HG03103 (cell line): ENCODE measurements around the gene C4B.
"Not testable (repeated sequence)": the region's sequence is repeated elsewhere in the genome, so short reads cannot be mapped to it uniquely, and the experiment has no call there.

Source experiments
- ATAC-seq: cut with Tn5 transposase; IDR thresholded peaks from one replicate; pipeline ENCODE4 v1.9.1; 2021; ENCODE audit warnings: low read depth; ENCODE audit not compliant: unreplicated experiment

The C4B gene

DNA sequence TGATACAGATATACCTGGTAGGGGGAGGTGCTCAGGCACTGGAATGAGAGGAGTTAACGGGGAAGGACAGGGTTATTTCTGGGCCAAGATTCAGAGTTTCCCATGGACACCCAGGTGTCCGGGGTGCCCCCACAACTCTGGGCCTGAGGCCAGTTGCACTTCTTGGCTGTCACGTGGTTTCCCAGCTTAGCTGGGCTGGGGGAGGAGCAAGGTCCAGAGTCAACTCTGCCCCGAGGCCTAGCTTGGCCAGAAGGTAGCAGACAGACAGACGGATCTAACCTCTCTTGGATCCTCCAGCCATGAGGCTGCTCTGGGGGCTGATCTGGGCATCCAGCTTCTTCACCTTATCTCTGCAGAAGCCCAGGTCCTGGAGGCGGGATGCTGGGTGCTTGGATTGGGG, at the start of gene C4B:
Gene C4B (plus strand): TSS at position 249 of the 400 bp plus-strand sequence. CDS start 51 bp downstream, at position 300.
- not testable (repeated sequence) for ATAC-seq

- ATAC-seq = no peak
These were observed 48.9 kb upstream of the C4B start for GRCh38 chr6:31965700-31966099.

GRCh38 chr6:31966506-31966905, 48.1 kb upstream of the C4B start:
- ATAC-seq = no peak

GRCh38 chr6:31966997-31967925, 47.3 kb upstream of the C4B start:
- no peak for ATAC-seq

- no peak for ATAC-seq
These were observed 46.7 kb upstream of the C4B start for GRCh38 chr6:31967926-31968320.

DNA sequence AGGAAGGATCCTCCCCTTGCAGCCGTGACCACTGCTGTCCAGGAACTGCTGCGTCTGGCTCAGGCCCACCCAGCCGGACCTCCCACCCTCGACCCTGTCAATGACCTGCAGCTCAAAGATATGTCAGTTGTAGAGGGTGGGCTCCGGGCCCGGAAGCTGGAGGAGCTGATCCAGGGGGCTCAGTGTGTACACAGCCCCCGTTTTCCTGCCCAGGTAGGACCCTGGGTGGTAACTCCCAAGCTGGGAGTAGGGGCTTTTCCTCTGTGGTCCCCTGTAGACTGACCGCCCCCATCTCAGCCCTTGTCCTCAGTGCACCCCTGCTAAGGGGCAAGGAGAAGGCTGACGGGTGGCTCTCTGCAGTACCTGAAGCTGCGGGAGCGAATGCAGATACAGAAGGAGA, 46.3 kb upstream of the C4B start:
- no peak for ATAC-seq

- ATAC-seq = no peak
These were observed 45.5 kb upstream of the C4B start for GRCh38 chr6:31968791-31969711.

DNA sequence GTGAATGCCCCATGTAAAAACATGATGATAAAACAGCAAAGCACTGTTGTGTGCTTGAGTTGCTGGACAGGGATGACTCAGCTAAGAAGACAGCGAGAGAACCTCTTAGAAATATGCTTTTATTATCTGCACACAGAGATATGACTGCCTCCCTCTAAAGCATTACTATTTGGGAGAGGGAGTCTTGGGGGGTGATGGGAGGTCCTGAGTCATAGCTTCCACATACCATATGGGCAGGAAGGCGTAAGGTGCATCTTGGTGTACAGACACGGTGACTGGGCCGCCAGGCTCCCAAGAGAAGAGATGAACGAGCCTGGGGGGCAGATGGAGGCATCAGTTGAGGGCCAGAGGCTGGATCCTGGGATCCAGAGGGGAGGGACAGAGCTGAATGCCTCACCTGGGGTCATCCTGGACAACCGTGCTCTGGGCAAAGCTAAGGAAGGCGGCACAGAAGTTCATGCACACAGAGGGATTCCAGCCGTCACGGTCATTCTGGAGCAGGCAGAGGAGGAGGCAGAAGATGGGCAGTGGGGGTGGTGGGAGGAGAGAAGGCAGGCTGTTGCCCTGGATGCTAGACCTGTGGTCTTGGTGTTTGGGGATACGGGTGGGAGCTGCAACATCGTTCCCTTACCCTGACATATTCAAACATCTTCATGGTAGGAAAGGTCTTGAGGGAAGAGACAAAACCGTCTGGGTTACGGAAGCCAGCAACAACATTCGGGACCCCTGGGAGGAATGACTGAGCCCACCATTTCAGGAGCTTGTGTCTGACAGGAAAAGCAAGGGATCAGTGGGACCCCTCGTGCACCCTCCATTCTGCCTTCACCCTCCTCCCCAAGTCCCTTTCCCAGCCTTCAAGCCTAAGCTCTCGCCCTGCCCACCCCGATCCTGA, 44.6 kb upstream of the C4B start:
- no peak for ATAC-seq

DNA sequence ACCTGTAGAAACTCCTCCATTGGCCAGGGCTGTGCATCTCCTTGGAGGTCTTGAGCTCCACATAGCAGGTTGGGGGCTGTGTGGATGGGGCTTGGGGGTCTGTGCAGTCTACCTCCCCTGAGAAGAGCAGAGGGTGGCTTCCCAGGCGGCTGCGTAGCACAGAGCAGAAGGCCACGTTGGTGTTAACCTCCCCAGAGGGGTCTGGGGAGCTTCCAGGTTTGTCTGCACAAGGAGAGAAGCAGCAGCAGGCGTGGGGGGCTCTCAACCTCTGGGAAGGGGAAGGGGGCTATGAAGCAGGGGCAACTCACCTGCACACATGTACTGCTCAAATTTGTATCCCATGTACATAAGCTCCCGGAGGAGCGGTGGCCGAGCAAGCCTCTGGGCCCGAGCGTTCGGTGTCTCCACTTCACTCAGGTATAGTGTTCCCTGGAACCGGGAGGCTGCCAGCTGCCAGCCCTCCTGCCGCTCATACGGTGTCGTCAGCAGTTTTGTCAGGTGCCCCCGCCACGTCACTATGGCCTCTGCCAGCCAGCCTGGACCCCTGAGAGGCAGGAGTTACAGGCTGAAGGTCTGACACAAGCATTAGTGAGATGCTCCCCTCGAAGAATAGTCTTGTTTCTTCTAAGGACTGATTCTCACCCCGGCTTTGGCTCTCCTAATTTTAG, 43.9 kb upstream of the C4B start:
- no peak for ATAC-seq

GRCh38 chr6:31971279-31971992, 43.2 kb upstream of the C4B start:
- ATAC-seq = no peak

DNA sequence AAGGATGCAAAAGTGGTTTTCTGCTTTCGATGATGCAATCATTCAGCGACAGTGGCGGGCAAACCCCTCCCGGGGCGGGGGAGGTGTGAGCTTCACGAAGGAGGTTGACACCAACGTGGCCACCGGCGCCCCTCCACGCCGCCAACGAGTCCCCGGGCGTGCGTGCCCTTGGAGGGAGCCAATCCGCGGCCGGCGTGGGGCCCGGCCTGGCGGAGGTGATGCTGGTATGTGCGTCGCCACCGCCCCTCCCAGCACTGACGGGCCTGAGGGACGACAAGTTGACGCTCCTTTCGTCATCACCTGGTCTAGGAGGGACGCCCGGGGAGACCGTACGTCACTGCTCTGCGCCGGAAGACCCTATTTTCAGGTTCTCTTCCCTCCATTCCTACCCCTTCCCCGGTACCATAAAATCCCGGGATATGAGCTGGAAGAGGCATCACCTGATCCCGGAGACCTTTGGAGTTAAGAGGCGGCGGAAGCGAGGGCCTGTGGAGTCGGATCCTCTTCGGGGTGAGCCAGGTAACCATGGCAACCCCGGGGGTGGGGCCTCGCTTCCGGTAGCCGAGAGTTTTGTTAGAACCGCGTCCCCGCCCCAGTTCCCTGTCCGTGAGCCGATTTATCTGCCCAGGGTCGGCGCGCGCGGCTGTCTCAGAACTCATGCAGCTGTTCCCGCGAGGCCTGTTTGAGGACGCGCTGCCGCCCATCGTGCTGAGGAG, 42.4 kb upstream of the C4B start, which contains the start of gene DXO:
Gene DXO (minus strand): TSS at position 146 of the 716 bp plus-strand sequence. CDS start 463 bp downstream, outside the sequence.
- ATAC-seq = peak; percentile 88

GRCh38 chr6:31972709-31973350, 41.8 kb upstream of the C4B start:
- ATAC-seq = no peak

DNA sequence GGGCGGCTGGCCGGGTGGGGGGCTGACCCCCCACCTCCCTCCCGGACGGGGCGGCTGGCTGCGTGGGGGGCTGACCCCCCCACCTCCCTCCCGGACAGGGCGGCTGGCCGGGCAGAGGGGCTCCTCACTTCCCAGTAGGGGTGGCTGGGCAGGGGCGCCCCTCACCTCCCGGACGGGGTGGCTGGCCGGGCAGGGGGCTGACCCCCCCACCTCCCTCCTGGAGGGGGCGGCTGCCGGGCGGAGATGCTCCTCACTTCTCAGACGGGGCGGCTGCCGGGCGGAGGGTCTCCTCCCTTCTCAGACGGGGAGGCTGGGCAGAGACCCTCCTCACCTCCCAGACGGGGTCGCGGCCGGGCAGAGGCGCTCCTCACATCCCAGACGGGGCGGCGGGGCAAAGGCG, 38.5 kb upstream of the C4B start:
- ATAC-seq = not testable (repeated sequence)

GRCh38 chr6:31977816-31978431, 36.7 kb upstream of the C4B start:
- ATAC-seq = no peak

GRCh38 chr6:31978831-31979230, 35.8 kb upstream of the C4B start:
- no peak for ATAC-seq

GRCh38 chr6:31979238-31979898, 35.2 kb upstream of the C4B start:
- ATAC-seq = no peak
